K562 (cell line): Measurements from ENCODE around the gene PDK1. TPM values are rescaled to one million over a fixed set of nuclear protein-coding genes. Genes with fewer than 3 reads are reported as not detected.

Experiments used
- CBFB ChIP-seq: sonication (generic); formaldehyde crosslinking; IDR thresholded peaks from 2 replicates; pipeline ENCODE4 v1.4.0; 2020; ENCODE audit warnings: mild to moderate bottlenecking, missing genetic modification reagents
- HMGN3 ChIP-seq: IDR thresholded peaks from 2 replicates; pipeline ENCODE4 v1.6.1; 2011; ENCODE audit warnings: borderline replicate concordance, low read depth, mild to moderate bottlenecking, mixed read lengths, low read length; ENCODE audit not compliant: insufficient read length; ENCODE audit errors: extremely low read depth
- KDM2B ChIP-seq: fragments of 250-450 bp; sonication (Bioruptor Pico); IDR thresholded peaks from 2 replicates; pipeline ENCODE4 v1.8.0; 2021; ENCODE audit warnings: mild to moderate bottlenecking, moderate library complexity
- KLF6 ChIP-seq: fragments of 250-450 bp; sonication (Bioruptor Pico); IDR thresholded peaks from 2 replicates; pipeline ENCODE4 v1.4.0; 2020; ENCODE audit warnings: mild to moderate bottlenecking, moderate library complexity, borderline replicate concordance
- PHF8 ChIP-seq: fragments of 200-600 bp; sonication (generic); IDR thresholded peaks from 2 replicates; pipeline ENCODE4 v1.6.1; 2012; ENCODE audit warnings: mixed run types, mild to moderate bottlenecking, inconsistent platforms, low read length, moderate library complexity, borderline replicate concordance
- POLR2AphosphoS5 ChIP-seq: IDR thresholded peaks from 2 replicates; pipeline ENCODE4 v1.6.1; 2011; ENCODE audit warnings: mild to moderate bottlenecking, low read depth, low read length, moderate library complexity; ENCODE audit not compliant: control insufficient read depth, insufficient read depth
- RAD21 ChIP-seq, 2 experiments: fragments of 250-450 bp in 1 of 2; fragments of 450-650 bp in 1 of 2; sonication (Bioruptor Pico) in 1 of 2; formaldehyde crosslinking in 1 of 2; IDR thresholded peaks in 1 of 2; conservative IDR thresholded peaks in 1 of 2; 2 replicates each; pipeline versions ENCODE4 v1.4.0 to v1.8.0; 2020 to 2022; ENCODE audit warnings: mild to moderate bottlenecking in 2 of 2, moderate library complexity in 1 of 2
- TAL1 ChIP-seq: fragments of 450-650 bp; IDR thresholded peaks from 2 replicates; pipeline ENCODE4 v1.6.1; 2016; ENCODE audit warnings: mild to moderate bottlenecking
- ZNF274 ChIP-seq: IDR thresholded peaks from 2 replicates; pipeline ENCODE4 v1.6.1; 2011; ENCODE audit warnings: low read depth, mild to moderate bottlenecking, low read length, moderate library complexity, borderline replicate concordance
- ZNF431 ChIP-seq: sonication (generic); formaldehyde crosslinking; IDR thresholded peaks from 2 replicates; pipeline ENCODE4 v1.8.0; 2022; ENCODE audit warnings: mild to moderate bottlenecking, missing genetic modification reagents
- ZNF707 ChIP-seq: fragments of 250-450 bp; sonication (Bioruptor Pico); conservative IDR thresholded peaks from 2 replicates; pipeline ENCODE4 v1.8.0; 2022; ENCODE audit warnings: inconsistent platforms, mild to moderate bottlenecking, moderate library complexity
- ZNF778 ChIP-seq: fragments of 450-650 bp; formaldehyde crosslinking; IDR thresholded peaks from 2 replicates; pipeline ENCODE4 v1.4.0; 2020; ENCODE audit warnings: mild to moderate bottlenecking, moderate library complexity
- ZNF785 ChIP-seq: fragments of 250-450 bp; sonication (Bioruptor Pico); IDR thresholded peaks from 2 replicates; pipeline ENCODE4 v1.4.0; 2020; ENCODE audit warnings: mild to moderate bottlenecking
- polyA plus RNA-seq, 8 experiments: library from polyadenylated mRNA; depleted of rRNA in 4 of 8; stranded (reverse) in 5 of 8; unstranded in 3 of 8; fragments of >200 nt; fragmentation: Nextera tagmentation in 2 of 8; fragmentation: Illumina TruSeq in 1 of 8; extraction: Ambion mirVana in 2 of 8; extraction: Trizol in 1 of 8; gene quantifications; 2 replicates each; pipeline versions ENCODE4 v1.2.1 to v1.2.3, GENCODE V29; 2011 to 2014; ENCODE audit warnings: inconsistent platforms in 1 of 8, missing spikeins in 1 of 8
- total RNA-seq, 7 experiments: library from RNA; depleted of rRNA in 6 of 7; stranded (reverse); fragments of >200 nt in 6 of 7; fragmentation: Illumina TruSeq in 2 of 7; extraction: Trizol in 2 of 7; gene quantifications; 2 replicates each; pipeline versions ENCODE4 v1.2.1 to v1.2.3, GENCODE V29; 2011 to 2021; ENCODE audit warnings: low replicate concordance in 1 of 7
- TF ChIP-seq, protein P1 (sequence below): fragments of 450-650 bp; conservative IDR thresholded peaks from 2 replicates; pipeline ENCODE4 v1.6.1; 2016; ENCODE audit warnings: missing genetic modification characterization, low read depth, mild to moderate bottlenecking, control low read depth, missing compliant biosample characterization
- TF ChIP-seq, protein P2 (sequence below): sonication (generic); IDR thresholded peaks from 2 replicates; pipeline ENCODE4 v1.6.1; 2016
- TF ChIP-seq, protein P3 (sequence below): IDR thresholded peaks from 3 replicates; pipeline ENCODE4 v1.6.1; 2011; ENCODE audit warnings: borderline replicate concordance, mild to moderate bottlenecking, moderate library complexity; ENCODE audit not compliant: insufficient read length; ENCODE audit errors: extremely low read depth
- TF ChIP-seq, protein P4 (sequence below), 2 experiments: IDR thresholded peaks in 1 of 2; conservative IDR thresholded peaks in 1 of 2; 2 replicates each; pipeline ENCODE4 v1.6.1; 2016; ENCODE audit warnings: low read depth in 2 of 2, mild to moderate bottlenecking in 1 of 2, missing compliant biosample characterization in 1 of 2, missing genetic modification characterization in 1 of 2, moderate library complexity in 1 of 2

The PDK1 gene
- total and polyA plus RNA-seq, 9 of the 15 experiments (the other 6 are each of a cell fraction or from before 2014, with no cell fraction given): 3.5 to 176 (median 13.9) TPM

DNA sequence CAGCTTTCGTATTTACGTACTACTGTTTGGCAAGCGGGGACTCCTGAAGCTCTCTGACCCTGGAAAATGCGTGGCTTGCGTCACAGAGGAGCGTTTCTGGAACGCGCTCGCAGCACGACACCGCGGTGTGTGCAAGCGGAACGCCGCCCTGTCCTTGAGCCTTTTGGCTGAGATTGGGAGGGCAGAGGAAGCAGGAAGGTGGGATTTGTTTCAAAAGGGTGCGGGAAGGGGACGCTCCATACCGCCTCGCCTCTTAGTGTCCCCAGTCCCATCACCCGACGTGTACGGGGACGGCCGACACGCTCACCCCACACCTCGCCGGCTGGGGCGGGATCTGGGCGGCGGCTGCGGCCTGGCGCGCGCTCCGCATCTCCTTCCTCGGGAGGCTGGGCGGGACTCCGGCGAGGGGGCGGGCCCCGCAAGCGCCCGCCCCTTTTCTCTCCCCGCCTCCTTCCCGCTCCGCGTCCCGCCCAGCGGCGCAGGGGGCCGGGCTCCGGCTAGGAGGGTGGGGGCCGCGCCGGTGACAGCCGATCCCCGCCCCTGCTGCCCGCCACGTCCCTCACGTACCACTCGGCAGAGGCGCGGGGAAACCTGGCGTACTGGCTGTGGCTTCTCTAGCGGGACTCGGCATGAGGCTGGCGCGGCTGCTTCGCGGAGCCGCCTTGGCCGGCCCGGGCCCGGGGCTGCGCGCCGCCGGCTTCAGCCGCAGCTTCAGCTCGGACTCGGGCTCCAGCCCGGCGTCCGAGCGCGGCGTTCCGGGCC, at the start of gene PDK1 (continued):
- TF ChIP-seq, protein P1, sequence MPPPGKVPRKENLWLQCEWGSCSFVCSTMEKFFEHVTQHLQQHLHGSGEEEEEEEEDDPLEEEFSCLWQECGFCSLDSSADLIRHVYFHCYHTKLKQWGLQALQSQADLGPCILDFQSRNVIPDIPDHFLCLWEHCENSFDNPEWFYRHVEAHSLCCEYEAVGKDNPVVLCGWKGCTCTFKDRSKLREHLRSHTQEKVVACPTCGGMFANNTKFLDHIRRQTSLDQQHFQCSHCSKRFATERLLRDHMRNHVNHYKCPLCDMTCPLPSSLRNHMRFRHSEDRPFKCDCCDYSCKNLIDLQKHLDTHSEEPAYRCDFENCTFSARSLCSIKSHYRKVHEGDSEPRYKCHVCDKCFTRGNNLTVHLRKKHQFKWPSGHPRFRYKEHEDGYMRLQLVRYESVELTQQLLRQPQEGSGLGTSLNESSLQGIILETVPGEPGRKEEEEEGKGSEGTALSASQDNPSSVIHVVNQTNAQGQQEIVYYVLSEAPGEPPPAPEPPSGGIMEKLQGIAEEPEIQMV (tag): no peak
- peak; percentile 79 for TF ChIP-seq KLF6 (CRISPR knock-in tag)
- TF ChIP-seq ZNF707 (CRISPR knock-in tag): 0 out of 2 replicates have a peak, but pooled peaks have one; percentile 43
- peak; percentile 57; the same call in 1 of the 2 replicates for TF ChIP-seq KDM2B (CRISPR knock-in tag)
- TF ChIP-seq, protein P2, sequence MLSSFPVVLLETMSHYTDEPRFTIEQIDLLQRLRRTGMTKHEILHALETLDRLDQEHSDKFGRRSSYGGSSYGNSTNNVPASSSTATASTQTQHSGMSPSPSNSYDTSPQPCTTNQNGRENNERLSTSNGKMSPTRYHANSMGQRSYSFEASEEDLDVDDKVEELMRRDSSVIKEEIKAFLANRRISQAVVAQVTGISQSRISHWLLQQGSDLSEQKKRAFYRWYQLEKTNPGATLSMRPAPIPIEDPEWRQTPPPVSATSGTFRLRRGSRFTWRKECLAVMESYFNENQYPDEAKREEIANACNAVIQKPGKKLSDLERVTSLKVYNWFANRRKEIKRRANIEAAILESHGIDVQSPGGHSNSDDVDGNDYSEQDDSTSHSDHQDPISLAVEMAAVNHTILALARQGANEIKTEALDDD: no peak
- TF ChIP-seq ZNF778 (CRISPR knock-in tag): no peak
- TF ChIP-seq HMGN3: peak; percentile 88
- peak; percentile 71 for TF ChIP-seq POLR2AphosphoS5
- TF ChIP-seq TAL1: no peak
- TF ChIP-seq ZNF785 (CRISPR knock-in tag): no peak
- 0 out of 4 replicates have a peak, but pooled peaks of 1 of the 2 experiments have one; percentile 13 for TF ChIP-seq RAD21 (CRISPR knock-in tag; conservative IDR thresholded peaks at IDR 0.05 in 1 of 2, IDR thresholded peaks at IDR 0.05 in 1 of 2)
- no peak; the same call in 1 of the 2 replicates for TF ChIP-seq CBFB (CRISPR knock-in tag)
- TF ChIP-seq, protein P3, sequence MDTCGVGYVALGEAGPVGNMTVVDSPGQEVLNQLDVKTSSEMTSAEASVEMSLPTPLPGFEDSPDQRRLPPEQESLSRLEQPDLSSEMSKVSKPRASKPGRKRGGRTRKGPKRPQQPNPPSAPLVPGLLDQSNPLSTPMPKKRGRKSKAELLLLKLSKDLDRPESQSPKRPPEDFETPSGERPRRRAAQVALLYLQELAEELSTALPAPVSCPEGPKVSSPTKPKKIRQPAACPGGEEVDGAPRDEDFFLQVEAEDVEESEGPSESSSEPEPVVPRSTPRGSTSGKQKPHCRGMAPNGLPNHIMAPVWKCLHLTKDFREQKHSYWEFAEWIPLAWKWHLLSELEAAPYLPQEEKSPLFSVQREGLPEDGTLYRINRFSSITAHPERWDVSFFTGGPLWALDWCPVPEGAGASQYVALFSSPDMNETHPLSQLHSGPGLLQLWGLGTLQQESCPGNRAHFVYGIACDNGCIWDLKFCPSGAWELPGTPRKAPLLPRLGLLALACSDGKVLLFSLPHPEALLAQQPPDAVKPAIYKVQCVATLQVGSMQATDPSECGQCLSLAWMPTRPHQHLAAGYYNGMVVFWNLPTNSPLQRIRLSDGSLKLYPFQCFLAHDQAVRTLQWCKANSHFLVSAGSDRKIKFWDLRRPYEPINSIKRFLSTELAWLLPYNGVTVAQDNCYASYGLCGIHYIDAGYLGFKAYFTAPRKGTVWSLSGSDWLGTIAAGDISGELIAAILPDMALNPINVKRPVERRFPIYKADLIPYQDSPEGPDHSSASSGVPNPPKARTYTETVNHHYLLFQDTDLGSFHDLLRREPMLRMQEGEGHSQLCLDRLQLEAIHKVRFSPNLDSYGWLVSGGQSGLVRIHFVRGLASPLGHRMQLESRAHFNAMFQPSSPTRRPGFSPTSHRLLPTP: no peak
- TF ChIP-seq PHF8: peak; percentile 94
- TF ChIP-seq, protein P4, sequence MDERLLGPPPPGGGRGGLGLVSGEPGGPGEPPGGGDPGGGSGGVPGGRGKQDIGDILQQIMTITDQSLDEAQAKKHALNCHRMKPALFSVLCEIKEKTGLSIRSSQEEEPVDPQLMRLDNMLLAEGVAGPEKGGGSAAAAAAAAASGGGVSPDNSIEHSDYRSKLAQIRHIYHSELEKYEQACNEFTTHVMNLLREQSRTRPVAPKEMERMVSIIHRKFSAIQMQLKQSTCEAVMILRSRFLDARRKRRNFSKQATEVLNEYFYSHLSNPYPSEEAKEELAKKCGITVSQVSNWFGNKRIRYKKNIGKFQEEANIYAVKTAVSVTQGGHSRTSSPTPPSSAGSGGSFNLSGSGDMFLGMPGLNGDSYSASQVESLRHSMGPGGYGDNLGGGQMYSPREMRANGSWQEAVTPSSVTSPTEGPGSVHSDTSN (CRISPR knock-in tag; IDR thresholded peaks at IDR 0.05; ENCODE audit: low read depth): peak; percentile 31; the same call in 1 of the 2 replicates
- TF ChIP-seq, protein P4 (tag; conservative IDR thresholded peaks at IDR 0.05; ENCODE audit: low read depth): no peak
- TF ChIP-seq ZNF274: no peak
- no peak for TF ChIP-seq ZNF431 (CRISPR knock-in tag)
